ENCODE data around the gene SFI1.
A peak's percentile ranks its signal among the peaks of the same experiment; 100 is the strongest.
"Not testable (repeated sequence)": the region's sequence is repeated elsewhere in the genome, so short reads cannot be mapped to it uniquely, and the experiment has no call there.

Gene SFI1

GRCh38 chr22:31588970-31589675 is 92.8 kb downstream of the SFI1 start:
- DNase-seq = no peak

DNA sequence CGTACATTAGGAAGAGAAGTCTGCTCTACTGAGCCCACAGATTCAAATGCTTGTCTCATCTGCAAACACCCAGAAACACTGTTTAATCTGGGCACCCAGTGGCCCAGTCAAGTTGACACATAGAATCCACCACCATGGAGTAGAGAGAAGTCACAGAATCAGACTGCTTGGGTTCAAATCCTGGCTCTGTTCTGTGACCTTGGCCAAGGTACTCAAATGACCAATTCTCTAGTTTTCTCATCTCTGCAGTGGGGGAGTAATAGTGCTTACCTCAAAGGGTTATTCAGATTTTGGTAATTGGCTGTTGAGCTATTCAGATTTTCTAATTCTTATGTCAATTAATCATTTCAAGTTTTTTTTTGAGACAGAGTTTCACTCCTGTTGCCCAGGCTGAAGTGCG is 93.8 kb downstream of the SFI1 start:
- DNase-seq = not testable (repeated sequence)

DNA sequence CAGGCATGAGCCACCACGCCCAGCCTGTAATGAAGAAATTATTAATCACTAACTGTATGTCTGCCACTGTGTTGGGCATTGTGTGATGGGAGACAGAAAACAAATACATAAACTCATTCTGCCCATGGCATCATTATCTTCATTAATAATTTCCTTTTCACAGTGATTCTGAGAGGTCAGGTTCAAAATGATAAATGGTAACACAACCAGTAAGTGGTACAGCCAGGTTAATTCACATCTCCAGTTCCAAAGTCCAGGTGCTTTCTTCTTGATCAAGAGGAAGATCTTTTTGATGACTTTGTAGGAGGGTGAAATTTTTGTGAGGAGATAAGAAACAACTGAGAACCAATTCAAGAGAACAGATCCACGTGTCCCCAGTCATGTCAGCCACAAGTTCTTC is 98.9 kb downstream of the SFI1 start:
- DNase-seq = no peak

- no peak for DNase-seq
Observed at GRCh38 chr22:31602259-31602952, 106.1 kb downstream of the SFI1 start.

DNA sequence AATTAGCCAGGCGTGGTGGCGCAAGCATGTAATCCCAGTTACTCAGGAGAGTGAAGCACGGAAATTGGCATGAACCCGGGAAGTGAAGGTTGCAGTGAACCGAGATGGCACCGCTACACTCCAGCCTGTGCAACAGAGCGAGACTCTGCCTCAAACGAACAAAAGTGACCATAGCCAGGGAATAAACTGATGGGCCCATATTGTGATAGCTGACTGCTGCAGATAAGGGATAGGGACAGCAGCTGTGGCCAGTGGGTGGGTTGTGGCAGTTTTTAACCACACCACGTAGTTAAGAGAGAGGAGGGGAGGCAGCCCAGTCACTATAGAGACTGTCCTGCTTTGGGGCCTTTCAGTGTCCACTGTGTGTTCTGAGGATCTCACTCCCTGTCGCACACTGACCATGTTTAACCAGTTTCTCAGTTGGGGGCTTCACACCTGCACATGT is 106.8 kb downstream of the SFI1 start:
- no peak for DNase-seq

DNA sequence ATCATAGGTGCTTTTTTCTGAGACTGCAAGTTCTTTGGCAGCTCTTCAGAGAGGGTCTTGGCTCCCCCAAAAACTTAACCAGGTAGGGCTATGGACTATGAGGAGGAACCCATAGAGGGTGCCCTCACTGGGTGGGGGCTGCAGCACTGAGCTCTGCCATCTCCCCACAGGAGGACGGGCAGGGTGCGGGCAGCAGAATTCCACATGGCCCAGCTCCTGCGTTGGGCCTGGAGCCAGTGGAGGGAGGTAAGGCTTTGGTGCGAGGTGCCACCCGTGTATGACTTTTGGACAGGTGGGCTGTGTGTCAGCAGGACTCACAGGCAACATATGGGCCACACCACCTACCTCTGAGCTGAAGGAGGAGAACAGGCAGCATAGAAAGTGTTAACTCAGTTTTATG is 107.2 kb downstream of the SFI1 start:
- DNase-seq = no peak

DNA sequence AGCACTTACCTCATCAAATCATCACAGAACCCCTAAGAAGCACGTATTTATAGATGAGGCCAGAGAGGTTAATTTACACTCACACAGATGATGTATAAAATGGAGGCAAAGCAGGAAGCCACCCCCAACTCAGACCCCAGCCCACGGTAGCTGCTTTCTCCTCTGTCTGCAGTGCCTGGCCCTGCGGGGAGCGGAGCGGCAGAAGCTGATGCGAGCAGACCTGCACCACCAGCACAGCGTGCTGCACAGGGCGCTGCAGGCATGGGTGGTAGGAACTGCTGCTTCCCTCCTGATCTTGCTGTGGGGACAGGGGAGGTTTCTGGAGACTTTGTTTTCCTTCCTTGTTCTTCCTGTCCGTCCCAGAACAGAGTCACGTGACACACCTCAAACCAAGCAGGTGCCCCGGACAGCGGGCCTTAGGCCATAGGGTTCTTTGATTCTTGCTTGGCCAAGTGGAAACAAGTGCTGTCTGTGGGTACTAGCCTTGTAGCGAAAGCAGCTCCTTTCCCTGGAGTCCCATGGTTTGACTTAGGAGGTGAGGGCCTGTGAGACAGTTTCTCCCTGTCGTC is 107.9 kb downstream of the SFI1 start:
- DNase-seq = no peak

DNA sequence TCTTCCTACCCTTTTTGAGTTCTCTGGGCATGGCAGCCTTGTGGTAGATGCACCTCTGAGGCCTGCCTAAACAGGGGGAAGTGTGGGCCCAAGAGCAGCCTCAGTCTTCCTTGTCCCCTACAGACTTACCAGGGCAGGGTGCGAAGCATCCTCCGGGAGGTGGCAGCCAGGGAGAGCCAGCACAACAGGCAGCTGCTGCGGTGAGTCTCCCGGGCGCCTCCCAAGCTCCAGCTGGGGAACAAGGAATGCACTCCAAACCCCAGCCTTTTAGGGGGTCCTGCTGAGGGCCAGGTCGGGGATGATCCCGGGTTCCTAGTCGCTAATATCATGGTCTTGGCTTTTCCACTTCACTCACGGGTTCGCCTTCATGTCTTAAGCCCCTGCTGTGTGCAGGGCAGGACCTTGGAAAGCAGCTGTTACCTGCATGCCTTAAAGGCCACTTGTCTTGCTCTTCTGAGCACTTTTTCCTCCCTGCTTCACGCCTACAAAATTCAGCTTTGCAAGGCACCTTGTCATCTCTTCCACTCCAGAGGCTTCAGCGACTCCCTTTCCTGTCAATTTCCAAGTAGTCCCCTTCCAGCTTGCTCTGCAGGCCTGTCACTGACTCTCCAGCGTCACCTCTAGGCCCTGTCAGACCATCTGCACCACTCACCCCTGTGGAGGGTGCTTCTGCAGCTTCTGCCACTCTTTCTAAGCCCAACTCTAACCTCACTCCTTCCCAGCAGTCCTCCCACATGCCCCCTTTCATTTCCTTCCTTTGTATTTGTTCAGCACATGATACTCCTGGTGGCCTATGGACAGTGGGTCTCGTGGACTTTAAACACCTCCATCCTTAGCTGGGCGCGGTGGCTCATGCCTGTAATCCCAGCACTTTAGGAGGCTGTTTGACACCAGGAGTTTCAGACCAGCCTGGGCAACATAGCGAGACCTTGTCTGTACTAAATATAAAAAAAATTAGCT is 108.7 kb downstream of the SFI1 start:
- DNase-seq = no peak

DNA sequence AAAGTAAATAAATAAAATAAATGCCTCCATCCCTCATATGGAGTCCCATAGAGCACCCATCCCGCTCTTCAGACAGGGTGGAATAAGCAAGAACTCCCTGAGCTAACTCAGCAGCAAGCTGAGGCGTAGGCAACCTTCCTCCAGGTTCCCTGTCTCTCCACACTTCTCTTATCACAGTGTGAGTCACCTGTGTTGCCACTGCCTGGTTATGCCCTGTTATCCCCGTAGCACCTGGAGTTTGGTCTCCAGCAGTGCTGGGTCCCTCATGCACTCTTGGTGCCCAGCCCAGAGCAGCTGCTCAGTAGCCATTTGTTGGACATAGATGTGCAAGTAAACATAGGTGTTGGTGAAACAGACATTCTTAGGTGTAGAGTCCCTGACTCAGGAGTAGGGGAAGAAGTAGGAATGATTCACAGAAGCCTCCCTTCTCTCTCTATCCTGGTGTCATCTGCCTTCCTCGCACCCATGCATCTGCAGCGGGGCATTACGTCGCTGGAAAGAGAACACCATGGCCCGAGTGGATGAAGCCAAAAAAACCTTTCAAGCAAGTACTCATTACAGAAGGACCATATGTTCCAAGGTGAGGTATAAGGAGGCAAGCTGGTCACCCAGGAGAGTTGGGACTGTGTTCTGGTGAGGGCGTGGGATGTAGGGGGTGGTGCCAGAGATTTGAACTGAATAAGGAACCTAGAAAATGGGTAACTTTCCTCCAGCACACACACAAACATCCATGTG is 109.7 kb downstream of the SFI1 start:
- no peak for DNase-seq

DNA sequence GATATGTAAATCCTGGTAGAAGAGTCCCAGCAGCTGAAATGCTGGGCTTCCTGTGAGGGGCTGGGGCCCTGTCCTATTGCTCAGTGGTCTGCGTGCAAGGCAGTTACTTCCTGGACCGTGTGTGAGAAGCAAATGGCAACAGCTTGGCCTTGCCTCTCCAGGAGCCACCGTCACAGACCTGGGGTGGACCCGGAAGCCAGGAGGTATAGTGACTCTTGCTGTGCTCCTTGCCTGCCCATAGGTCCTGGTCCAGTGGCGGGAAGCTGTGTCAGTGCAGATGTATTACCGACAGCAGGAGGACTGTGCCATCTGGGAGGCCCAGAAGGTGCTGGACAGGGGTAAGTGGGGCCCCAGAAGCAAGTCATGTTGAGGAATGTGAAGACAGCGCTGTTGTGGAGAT is 111.4 kb downstream of the SFI1 start:
- no peak for DNase-seq

- no peak for DNase-seq
Observed at GRCh38 chr22:31609716-31610115, 113.4 kb downstream of the SFI1 start.

GRCh38 chr22:31610611-31611010 is 114.3 kb downstream of the SFI1 start:
- no peak for DNase-seq

DNA sequence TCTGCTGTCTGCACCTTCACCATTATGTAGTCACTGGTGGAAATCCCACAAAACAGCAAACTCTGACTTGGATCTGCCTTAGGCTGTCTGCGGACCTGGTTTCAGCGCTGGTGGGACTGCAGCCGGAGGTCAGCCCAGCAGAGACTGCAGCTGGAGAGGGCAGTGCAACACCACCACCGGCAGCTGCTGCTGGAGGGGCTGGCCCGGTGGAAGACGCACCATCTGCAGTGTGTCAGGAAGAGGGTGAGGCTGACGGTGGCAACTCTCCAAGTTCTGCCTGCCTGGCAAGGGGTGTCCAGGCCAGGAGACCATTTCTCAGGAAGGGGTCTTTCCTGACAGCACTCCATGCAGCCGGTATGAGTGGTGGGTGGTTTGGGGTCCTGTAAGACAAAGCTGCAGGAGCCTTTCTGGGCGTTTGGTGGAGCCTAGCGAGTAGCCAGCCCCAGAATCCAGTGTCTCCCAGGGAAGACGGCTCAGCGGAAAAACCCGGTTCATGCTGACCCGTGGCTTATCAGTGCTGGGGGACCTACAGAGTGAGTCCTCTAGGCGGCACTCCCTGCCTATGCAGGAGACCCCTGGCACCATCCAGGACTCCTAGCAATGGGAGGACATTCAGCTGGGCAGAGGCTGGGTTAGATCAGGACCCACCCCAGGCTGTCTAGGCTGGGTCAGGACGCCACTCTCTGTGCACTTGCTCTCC is 114.9 kb downstream of the SFI1 start:
- no peak for DNase-seq

- DNase-seq = no peak
Observed at GRCh38 chr22:31612891-31613285, 116.6 kb downstream of the SFI1 start.

- no peak for DNase-seq
Observed at GRCh38 chr22:31613286-31613903, 117.1 kb downstream of the SFI1 start.

DNA sequence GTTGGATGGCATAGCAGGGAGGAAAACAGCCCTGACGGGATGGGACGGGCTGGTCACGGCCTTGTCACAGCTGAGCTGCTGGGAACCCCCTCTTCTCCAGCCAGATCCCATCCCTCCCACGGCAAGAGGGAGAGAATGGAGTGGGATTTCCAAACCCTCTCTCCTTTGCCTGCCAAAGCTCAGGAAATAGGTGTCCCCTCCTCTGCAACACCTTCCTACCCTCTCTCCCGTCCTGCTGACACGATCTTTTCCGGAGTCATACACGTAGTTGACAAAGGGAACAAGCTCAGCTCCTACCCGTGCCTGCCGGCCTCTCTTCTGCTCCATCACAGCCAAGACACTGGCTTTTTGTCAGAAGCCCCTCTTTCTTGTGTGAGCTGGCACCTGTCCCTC is 117.6 kb downstream of the SFI1 start:
- no peak for DNase-seq

DNA sequence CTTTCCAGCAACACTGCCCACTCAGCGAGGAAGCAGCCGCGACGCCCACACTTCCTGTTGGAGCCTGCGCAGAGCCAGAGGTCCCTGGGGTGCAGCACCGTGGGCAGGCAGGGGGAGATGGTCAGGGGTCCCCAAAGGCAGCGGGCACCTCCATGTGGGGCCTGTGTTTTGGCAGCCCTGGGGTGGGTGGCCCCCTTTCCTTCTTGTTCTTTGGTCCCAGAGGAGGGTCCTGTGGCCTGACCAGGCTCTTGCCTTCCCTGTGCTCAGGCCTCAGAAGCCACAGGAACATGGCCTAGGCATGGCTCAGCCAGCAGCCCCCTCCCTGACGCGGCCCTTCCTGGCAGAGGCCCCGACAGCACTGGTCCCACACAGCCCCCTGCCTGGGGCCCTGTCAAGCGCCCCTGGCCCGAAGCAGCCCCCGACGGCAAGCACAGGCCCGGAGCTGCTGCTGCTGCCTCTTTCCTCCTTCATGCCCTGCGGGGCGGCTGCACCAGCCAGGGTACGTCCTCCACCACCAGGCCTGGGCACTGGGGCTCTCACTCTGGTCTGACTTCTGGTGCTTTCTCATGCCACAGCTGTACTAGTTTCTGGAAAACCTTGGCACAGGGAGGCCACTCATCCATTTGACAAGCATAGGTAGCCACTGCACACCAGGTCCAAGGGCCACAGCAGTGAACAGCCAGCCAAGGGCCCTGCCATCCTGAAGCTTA is 118.6 kb downstream of the SFI1 start:
- no peak for DNase-seq

GRCh38 chr22:31615491-31615860 is 119.1 kb downstream of the SFI1 start:
- no peak for DNase-seq

- DNase-seq = no peak
Observed at GRCh38 chr22:31615940-31616314, 119.6 kb downstream of the SFI1 start.

GRCh38 chr22:31616315-31616980 is 120.1 kb downstream of the SFI1 start:
- peak; percentile 46 for DNase-seq

Measured in activated CD4-positive, alpha-beta T cell treated with anti-CD3 and anti-CD28 coated beads, Interleukin-10, Interleukin-2, amounts not matched to agents 100 ng/mL and 50 ng/mL, durations not matched to agents 16 hours and 8 hours (primary cell).